ENCODE measurements around the gene NPAS3.

DNA sequence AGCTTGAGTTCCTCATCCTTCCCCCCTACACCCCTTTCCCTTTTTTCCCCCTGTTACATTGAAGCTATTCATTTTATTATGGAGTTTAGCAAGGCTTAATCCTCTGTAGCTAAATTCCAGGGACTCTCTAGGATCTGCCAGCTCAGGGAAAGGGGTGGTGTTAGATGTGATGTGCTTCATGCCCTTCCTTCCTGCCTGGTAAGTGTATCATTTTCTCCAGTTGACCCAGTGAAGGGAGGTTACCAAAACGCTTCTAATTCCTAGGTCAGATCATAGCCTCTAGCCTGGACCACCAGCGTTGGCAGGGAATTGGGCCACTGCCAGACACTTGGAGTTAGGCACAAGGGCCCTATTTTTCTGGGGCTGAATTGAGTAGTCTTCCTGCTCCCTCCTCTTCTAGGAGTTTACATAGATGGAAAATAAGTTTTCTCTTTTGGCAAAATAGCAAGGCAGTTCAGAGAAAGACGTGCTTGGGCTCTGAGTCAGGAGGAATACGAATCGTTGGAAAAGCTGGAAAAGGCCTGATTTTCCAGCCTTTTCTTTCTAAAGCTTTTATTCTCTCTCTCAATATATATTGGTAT lies 88.3 kb downstream of the NPAS3 start:
- TF ChIP-seq CTCF (conservative IDR thresholded peaks at IDR 0.05): no peak
- no peak for TF ChIP-seq EZH2 (IDR thresholded peaks at IDR 0.05; ENCODE audit: low read depth)
